Naive thymus-derived CD4-positive, alpha-beta T cell (primary cell): Measurements from ENCODE around the gene COMP. TPM values are rescaled to one million over a fixed set of nuclear protein-coding genes. Genes with fewer than 3 reads are reported as not detected.

Experiments
- ATAC-seq: fragments of 150-1000 bp; cut with Tn5 transposase; 2 replicates; pipeline ENCODE4 v1.10.0; 2021; ENCODE audit warnings: mild to moderate bottlenecking, moderate library complexity
- CTCF ChIA-PET: fragments of 350-600 bp; sonication (Branson Sonifier 250); formaldehyde crosslinking; loops from one replicate; lab custom pipeline; 2021; ENCODE audit warnings: antibody characterized with exemption; lab: Charles Lee
- POLR2A ChIA-PET: fragments of 350-600 bp; sonication (Branson Sonifier 250); formaldehyde crosslinking; loops from one replicate; lab custom pipeline; 2021; ENCODE audit warnings: antibody characterized with exemption, inconsistent platforms; lab: Charles Lee
- DNase-seq, 9 donors: peaks; one replicate each; pipeline versions ENCODE4 v3.0.0 to v3.0.0-alpha.2; 2020 to 2022; ENCODE audit warnings: mixed read lengths in 1 of 9
- H3K27ac ChIP-seq: one replicate; pipeline ENCODE4 v1.7.0; 2013; ENCODE audit warnings: mild to moderate bottlenecking, low read depth, low read length, moderate library complexity
- H3K27me3 ChIP-seq, 2 donors: one replicate each; pipeline ENCODE4 v1.7.0; 2013; ENCODE audit warnings: low read length in 2 of 2, mild to moderate bottlenecking in 2 of 2, moderate library complexity in 2 of 2; ENCODE audit not compliant: control insufficient read depth in 2 of 2, insufficient read depth in 2 of 2
- H3K36me3 ChIP-seq, 3 experiments: 1 replicate in 2 of 3; 2 replicates in 1 of 3; pipeline ENCODE4 v1.7.0; 2013; ENCODE audit warnings: low read length in 3 of 3, mild to moderate bottlenecking in 3 of 3, moderate library complexity in 1 of 3; ENCODE audit not compliant: insufficient read depth in 3 of 3, control insufficient read depth in 2 of 3
- H3K4me1 ChIP-seq, 2 donors: one replicate each; pipeline ENCODE4 v1.7.0; 2013; ENCODE audit warnings: low read length in 2 of 2, mild to moderate bottlenecking in 2 of 2, moderate library complexity in 1 of 2; ENCODE audit not compliant: control insufficient read depth in 2 of 2, insufficient read depth in 2 of 2
- H3K4me3 ChIP-seq: 2 replicates; pipeline ENCODE4 v1.7.0; 2013; ENCODE audit warnings: mild to moderate bottlenecking, low read length
- H3K9me3 ChIP-seq, 3 experiments: 1 replicate in 2 of 3; 2 replicates in 1 of 3; pipeline ENCODE4 v1.7.0; 2013; ENCODE audit warnings: low read length in 3 of 3; ENCODE audit not compliant: control insufficient read depth in 2 of 3
- H3K27ac Mint-ChIP-seq, 9 donors: one replicate each; pipeline ENCODE4 v1.8.0; 2020 to 2022; ENCODE audit warnings: mixed read lengths in 9 of 9, mild to moderate bottlenecking in 8 of 9, moderate library complexity in 5 of 9, inconsistent platforms in 2 of 9
- H3K27me3 Mint-ChIP-seq, 5 donors: one replicate each; pipeline ENCODE4 v1.8.0; 2021 to 2022; ENCODE audit warnings: mixed read lengths in 5 of 5, mild to moderate bottlenecking in 1 of 5
- H3K36me3 Mint-ChIP-seq, 5 donors: one replicate each; pipeline ENCODE4 v1.8.0; 2020 to 2022; ENCODE audit warnings: mixed read lengths in 5 of 5, mild to moderate bottlenecking in 3 of 5, inconsistent platforms in 1 of 5
- H3K4me1 Mint-ChIP-seq, 7 donors: one replicate each; pipeline ENCODE4 v1.8.0; 2020 to 2022; ENCODE audit warnings: mixed read lengths in 7 of 7, mild to moderate bottlenecking in 3 of 7, inconsistent platforms in 1 of 7
- H3K4me3 Mint-ChIP-seq, 10 donors: one replicate each; pipeline ENCODE4 v1.8.0; 2020 to 2022; ENCODE audit warnings: mild to moderate bottlenecking in 10 of 10, mixed read lengths in 10 of 10, moderate library complexity in 6 of 10, inconsistent platforms in 2 of 10
- H3K9me3 Mint-ChIP-seq, 11 donors: one replicate each; pipeline ENCODE4 v1.8.0; 2020 to 2022; ENCODE audit warnings: mixed read lengths in 11 of 11, mild to moderate bottlenecking in 4 of 11, inconsistent platforms in 1 of 11, moderate library complexity in 1 of 11
- intact Hi-C, 2 donors: fragments of 100-400 bp; cut with micrococcal nuclease; formaldehyde crosslinking; loops; one replicate each; pipeline ENCODE4 v1.15.1; 2023
- polyA plus RNA-seq, 2 donors: library from polyadenylated mRNA; unstranded; fragments of 300-500 nt; fragmentation: Illumina TruSeq; gene quantifications; one replicate each; pipeline ENCODE4 v1.2.3, GENCODE V29; 2021
- total RNA-seq, 6 experiments: library from RNA in 5 of 6; stranded (reverse) in 5 of 6; gene quantifications; 1 replicate in 5 of 6; 2 replicates in 1 of 6; pipeline ENCODE4 v1.2.3 and lab custom pipeline; 2021 to 2026

Gene COMP
- total and polyA plus RNA-seq, 7 experiments from 2014 or later: not detected

DNA sequence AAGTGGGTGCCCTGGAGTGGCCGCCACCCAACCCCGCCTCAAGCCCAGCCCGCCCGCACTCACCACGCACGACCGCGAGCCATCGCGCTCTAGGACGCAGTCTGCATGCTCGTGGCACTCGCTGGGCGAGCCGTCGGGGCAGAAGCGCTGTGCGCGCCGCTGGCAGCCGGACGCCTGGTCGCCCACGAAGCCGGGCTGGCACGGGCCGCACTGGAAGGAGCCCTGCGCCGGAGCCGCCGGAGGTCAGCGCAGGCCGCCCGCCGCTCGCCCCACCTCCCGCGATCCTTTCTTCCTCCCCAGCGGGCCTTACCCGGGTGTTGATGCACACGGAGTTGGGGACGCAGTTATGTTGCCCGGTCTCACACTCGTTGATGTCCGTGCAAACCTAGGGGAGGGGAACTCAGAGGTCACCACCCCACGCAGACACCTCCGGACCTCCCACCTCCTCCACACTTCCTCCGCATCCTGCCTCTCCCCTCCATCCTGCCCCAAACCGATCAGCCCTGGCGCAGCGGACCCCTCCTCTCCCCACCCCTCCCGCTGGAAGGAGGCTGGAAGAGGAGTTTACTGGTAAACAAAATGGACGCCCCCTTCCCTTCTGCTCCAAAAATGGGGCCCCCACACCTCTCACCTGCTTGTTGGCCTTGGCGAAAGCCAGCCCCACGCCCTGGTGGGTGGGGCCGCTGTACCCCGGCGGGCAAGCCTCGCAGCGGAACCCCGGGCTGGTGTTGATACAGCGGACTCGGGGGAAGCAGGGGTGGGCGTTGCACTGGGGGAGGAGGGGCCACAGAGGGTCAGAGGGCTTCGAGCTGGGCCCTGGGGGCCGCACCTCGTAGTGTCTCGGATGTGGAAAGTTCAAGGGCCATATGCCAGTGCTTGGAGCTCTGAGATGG is 2.3 kb downstream of the COMP start:
- ATAC-seq (no peak), DNase-seq (no peak)
- Mint-ChIP-seq H3K4me1 (peaks cover 22 to 55% (median 40%) of the 10 kb centered on the region in 7 donors), H3K27ac (peak overlapping the region in 2 of 9 donors; percentile 31 to 49), H3K27me3 (peaks cover 59 to 85% (median 68%) of the 10 kb centered on the region in 5 donors), H3K9me3 (peaks cover 0 to 8% (median 0%) of the 10 kb centered on the region in 11 donors), H3K4me3 (peak overlapping the region; percentile 72 to 90 (median 81)), H3K36me3 (peaks cover 0 to 8% (median 0%) of the 10 kb centered on the region in 5 donors)
- Histone ChIP-seq H3K27me3 (peaks cover 5 to 26% of the 10 kb centered on the region in 2 donors), H3K4me3 (no peak overlapping the region), H3K27ac (no peak overlapping the region), H3K36me3 (no peaks in the 10 kb centered on the region), H3K9me3 (no peaks in the 10 kb centered on the region), H3K4me1 (peaks cover 11 to 20% of the 10 kb centered on the region in 2 donors)
- intact Hi-C loops: loop anchor here (5.0 to 10.0 kb wide), 2 partner anchors 46 to 176 kb away; partner anchors contain the start of genes TMEM59L (in 1 of the 2) and UPF1 (in 1 of the 2)
- POLR2A ChIA-PET: interaction anchor here (1.1 kb wide), 1 partner anchor 176 kb away, joined by 3 read pairs; the partner anchor contains the start of gene TMEM59L
- CTCF ChIA-PET: no interaction called here

DNA sequence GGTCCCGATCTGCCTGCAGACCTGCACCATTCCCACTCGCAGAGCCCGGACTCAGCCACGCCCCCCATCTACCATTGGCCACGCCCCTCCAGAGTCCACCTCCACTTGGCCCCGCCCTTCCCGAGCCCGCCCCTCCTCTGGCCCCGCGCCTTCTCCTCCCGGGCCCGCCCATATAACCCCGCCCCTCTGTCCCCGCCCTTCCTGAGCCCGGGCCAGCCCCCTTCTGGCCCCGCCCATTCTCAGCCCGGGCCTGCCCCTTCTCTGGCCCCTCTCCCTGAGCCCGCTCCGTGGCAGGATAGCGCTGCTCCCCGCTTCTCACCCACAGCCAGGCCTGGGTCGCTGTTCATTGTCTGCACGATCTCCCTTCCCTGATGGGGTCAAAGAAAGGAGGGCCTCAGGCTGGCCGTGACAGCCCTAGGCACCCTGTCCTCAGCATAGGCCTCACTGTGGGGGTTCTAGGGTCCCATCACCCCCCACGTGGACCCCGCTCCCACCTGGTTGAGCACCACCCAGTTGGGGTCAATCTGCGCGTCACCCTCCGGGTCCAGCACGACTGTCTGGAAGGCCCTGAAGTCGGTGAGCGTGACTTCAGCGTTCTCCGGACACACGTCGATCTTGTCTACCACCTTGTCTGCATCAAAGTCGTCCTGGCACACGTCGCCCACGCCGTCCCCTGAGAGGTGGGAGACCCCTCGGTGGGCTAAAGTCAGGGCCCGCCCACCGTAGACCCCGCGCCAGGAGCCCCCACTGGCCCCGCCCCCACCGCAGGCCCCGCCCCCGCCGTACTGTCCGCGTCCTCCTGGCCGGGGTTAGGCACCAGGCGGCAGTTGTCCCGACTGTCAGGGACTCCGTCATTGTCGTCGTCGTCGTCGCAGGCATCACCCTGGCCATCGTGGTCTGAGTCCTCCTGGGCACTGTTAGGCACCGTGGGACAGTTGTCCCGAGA is 5.7 kb downstream of the COMP start:
- POLR2A ChIA-PET: no interaction called here
- H3K27ac Mint-ChIP-seq: peak overlapping the region in 1 of 9 donors; percentile 48
- H3K27ac ChIP-seq: no peak overlapping the region
- H3K9me3 ChIP-seq: no peaks in the 10 kb centered on the region
- H3K4me3 ChIP-seq: no peak overlapping the region
- CTCF ChIA-PET: interaction anchor here (1.0 kb wide), 1 partner anchor 145 kb away, joined by 3 read pairs; no protein-coding TSS in a partner anchor
- peaks cover 37 to 54% (median 44%) of the 10 kb centered on the region in 5 donors for H3K27me3 Mint-ChIP-seq
- intact Hi-C loops: loop anchor here (1.0 to 10.0 kb wide), 4 partner anchors 49 to 263 kb away; partner anchors contain the start of genes ELL (in 1 of the 2), TMEM59L (in 1 of the 2) and UPF1 (in 1 of the 2)
- no peaks in the 10 kb centered on the region for H3K36me3 ChIP-seq
- H3K4me1 Mint-ChIP-seq: peaks cover 21 to 49% (median 37%) of the 10 kb centered on the region in 7 donors
- H3K9me3 Mint-ChIP-seq: peaks cover 0 to 6% (median 0%) of the 10 kb centered on the region in 11 donors
- ATAC-seq: peak; percentile 85
- H3K4me3 Mint-ChIP-seq: peak overlapping the region; percentile 12 to 69 (median 51)
- peaks cover 0 to 8% (median 0%) of the 10 kb centered on the region in 5 donors for H3K36me3 Mint-ChIP-seq
- peaks cover 4 to 16% of the 10 kb centered on the region in 2 donors for H3K27me3 ChIP-seq
- peaks cover 11 to 13% of the 10 kb centered on the region in 2 donors for H3K4me1 ChIP-seq
- peak; percentile 19 to 71 (median 45) for DNase-seq

DNA sequence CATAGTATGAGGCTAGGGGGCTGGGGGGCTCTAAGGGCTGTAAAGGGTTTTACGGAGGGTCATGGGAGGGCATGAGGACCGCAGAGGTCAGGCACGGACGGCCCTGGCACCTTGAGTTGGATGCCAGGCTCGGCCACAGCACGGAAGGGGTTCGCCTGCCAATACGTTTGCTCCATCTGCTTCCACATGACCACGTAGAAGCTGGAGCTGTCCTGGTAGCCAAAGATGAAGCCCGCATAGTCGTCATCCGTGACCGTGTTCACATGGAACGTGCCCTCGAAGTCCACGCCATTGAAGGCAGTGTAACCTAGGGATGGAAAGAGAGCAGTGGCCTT is 6.4 kb downstream of the COMP start:
- peaks cover 32 to 47% (median 39%) of the 10 kb centered on the region in 5 donors for H3K27me3 Mint-ChIP-seq
- H3K36me3 ChIP-seq: no peaks in the 10 kb centered on the region
- ChIA-PET CTCF (no interaction called here), POLR2A (no interaction called here)
- no peak for DNase-seq
- no peak overlapping the region for H3K27ac ChIP-seq
- H3K27me3 ChIP-seq: peaks cover 3 to 12% of the 10 kb centered on the region in 2 donors
- ATAC-seq: no peak
- H3K27ac Mint-ChIP-seq: no peak overlapping the region
- peaks cover 16 to 43% (median 31%) of the 10 kb centered on the region in 7 donors for H3K4me1 Mint-ChIP-seq
- H3K4me3 ChIP-seq: no peak overlapping the region
- H3K9me3 Mint-ChIP-seq: peaks cover 0 to 6% (median 0%) of the 10 kb centered on the region in 11 donors
- H3K4me1 ChIP-seq: peaks cover 11 to 12% of the 10 kb centered on the region in 2 donors
- no peaks in the 10 kb centered on the region for H3K9me3 ChIP-seq
- peaks cover 0 to 4% (median 0%) of the 10 kb centered on the region in 5 donors for H3K36me3 Mint-ChIP-seq
- intact Hi-C loops: loop anchor here (1.0 to 10.0 kb wide), 4 partner anchors 50 to 262 kb away; partner anchors contain the start of genes ELL (in 1 of the 2), TMEM59L (in 1 of the 2) and UPF1 (in 1 of the 2)
- peak overlapping the region in 6 of 10 donors; percentile 27 to 69 (median 54) for H3K4me3 Mint-ChIP-seq

DNA sequence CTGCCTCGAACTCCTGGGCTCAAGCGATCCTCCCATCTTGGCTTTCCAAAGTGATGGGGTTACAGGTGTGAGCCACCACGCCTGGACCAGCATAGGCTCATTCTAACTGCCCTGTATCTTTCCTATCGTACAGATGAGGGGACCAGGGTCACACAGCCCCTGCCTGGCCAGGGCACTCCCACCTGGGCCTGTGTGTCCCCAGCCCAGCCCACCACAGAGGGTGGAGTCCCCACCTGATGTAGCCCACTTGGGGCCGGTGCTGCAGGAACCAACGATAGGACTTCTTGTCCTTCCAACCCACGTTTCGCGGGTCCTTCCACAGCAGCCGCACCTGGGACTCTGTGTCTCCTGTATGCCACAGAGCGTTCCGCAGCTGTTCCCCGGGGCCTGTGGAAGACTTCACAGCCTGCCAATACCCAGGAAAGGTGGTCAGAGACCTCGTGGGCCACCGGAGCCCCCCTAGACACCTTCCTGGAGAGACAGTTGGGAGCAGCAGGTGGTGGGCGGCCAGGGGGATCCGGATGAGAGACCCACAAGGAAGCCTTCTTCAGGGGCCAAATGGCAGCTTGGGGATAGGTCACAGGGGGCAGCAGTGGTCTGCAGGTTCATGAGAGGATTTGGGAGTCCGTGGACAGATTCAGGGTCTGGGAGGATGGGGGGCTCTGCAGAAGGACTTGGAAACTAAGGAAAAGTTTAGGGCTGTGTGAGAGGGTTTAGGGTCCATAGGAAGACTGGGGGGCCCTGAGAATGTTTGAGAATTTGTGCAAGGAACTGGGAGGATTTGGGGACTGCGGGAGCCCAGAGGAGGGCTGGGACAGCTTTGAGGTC is 6.9 kb downstream of the COMP start:
- Mint-ChIP-seq H3K4me3 (peak overlapping the region in 6 of 10 donors; percentile 12 to 64 (median 54)), H3K36me3 (peaks cover 0 to 3% (median 0%) of the 10 kb centered on the region in 5 donors), H3K4me1 (peaks cover 13 to 37% (median 28%) of the 10 kb centered on the region in 7 donors), H3K27me3 (peaks cover 28 to 41% (median 35%) of the 10 kb centered on the region in 5 donors), H3K27ac (peak overlapping the region in 3 of 9 donors; percentile 1 to 25 (median 8)), H3K9me3 (peaks cover 0 to 6% (median 0%) of the 10 kb centered on the region in 11 donors)
- no peaks in the 10 kb centered on the region for H3K36me3 ChIP-seq
- ChIA-PET CTCF (no interaction called here), POLR2A (no interaction called here)
- DNase-seq (no peak), ATAC-seq (no peak)
- H3K27ac ChIP-seq: no peak overlapping the region
- intact Hi-C loops: loop anchor here in 1 of 2 donors (10.0 kb wide), 1 partner anchor 51 kb away; the partner anchor contains the start of gene UPF1
- H3K4me3 ChIP-seq: no peak overlapping the region
- peaks cover 6 to 7% of the 10 kb centered on the region in 2 donors for H3K4me1 ChIP-seq
- peaks cover 3 to 9% of the 10 kb centered on the region in 2 donors for H3K27me3 ChIP-seq
- no peaks in the 10 kb centered on the region for H3K9me3 ChIP-seq

DNA sequence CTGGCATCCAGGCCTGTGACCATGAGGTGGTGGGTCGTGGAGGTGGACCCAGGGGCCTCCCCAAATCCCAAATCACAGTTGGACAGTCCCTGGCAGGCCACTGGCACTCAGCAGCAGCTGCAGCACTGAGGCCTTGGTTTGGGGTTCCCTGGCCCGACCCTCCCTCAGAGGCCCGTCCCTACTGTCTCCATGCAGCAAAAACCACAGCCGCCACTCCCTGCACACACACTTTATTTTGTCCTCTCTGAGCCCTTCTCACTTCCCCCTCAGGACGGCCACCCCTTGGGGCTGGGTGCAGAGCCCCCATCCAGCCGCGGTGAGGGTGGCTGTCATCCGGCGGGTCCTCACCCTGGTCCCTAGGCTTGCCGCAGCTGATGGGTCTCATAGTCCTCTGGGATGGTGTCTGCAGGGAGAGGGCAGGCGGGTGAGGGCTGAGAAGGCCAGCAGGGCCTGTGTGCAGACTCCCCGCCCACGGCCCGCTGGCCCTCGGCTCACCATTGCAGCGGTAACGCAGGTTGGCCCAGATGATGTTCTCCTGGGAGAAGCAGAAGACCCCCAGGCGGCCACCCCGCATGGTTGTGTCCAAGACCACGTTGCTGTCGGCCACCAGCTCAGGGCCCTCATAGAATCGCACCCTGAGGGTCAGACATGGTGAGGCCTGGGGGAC is 8.4 kb downstream of the COMP start:
- POLR2A ChIA-PET: interaction anchor here (0.6 kb wide), 1 partner anchor 597 kb away, joined by 3 read pairs; no protein-coding TSS in a partner anchor
- H3K27me3 ChIP-seq: peaks cover 0 to 3% of the 10 kb centered on the region in 2 donors

More for the DNA sequence above, 8.4 kb downstream of the COMP start:
- H3K4me1 Mint-ChIP-seq: peaks cover 10 to 27% (median 22%) of the 10 kb centered on the region in 7 donors
- Histone ChIP-seq H3K4me3 (no peak overlapping the region), H3K36me3 (no peaks in the 10 kb centered on the region), H3K27ac (no peak overlapping the region), H3K4me1 (no peaks in the 10 kb centered on the region), H3K9me3 (no peaks in the 10 kb centered on the region)
- intact Hi-C loops: loop anchor here in 1 of 2 donors (10.0 kb wide), 1 partner anchor 52 kb away; the partner anchor contains the start of gene UPF1
- peaks cover 21 to 29% (median 25%) of the 10 kb centered on the region in 5 donors for H3K27me3 Mint-ChIP-seq
- H3K36me3 Mint-ChIP-seq: peaks cover 0 to 3% (median 0%) of the 10 kb centered on the region in 5 donors
- CTCF ChIA-PET: no interaction called here
- peak overlapping the region in 1 of 9 donors; percentile 52 for H3K27ac Mint-ChIP-seq
- H3K9me3 Mint-ChIP-seq: peaks cover 0 to 8% (median 0%) of the 10 kb centered on the region in 11 donors
- DNase-seq (no peak), ATAC-seq (no peak)
- no peak overlapping the region for H3K4me3 Mint-ChIP-seq
